ENCODE data around the gene ACTMAP.
A peak's percentile ranks its signal among the peaks of the same experiment; 100 is the strongest.
"Not testable (repeated sequence)": the region's sequence is repeated elsewhere in the genome, so short reads cannot be mapped to it uniquely, and the experiment has no call there.

Gene ACTMAP

DNA sequence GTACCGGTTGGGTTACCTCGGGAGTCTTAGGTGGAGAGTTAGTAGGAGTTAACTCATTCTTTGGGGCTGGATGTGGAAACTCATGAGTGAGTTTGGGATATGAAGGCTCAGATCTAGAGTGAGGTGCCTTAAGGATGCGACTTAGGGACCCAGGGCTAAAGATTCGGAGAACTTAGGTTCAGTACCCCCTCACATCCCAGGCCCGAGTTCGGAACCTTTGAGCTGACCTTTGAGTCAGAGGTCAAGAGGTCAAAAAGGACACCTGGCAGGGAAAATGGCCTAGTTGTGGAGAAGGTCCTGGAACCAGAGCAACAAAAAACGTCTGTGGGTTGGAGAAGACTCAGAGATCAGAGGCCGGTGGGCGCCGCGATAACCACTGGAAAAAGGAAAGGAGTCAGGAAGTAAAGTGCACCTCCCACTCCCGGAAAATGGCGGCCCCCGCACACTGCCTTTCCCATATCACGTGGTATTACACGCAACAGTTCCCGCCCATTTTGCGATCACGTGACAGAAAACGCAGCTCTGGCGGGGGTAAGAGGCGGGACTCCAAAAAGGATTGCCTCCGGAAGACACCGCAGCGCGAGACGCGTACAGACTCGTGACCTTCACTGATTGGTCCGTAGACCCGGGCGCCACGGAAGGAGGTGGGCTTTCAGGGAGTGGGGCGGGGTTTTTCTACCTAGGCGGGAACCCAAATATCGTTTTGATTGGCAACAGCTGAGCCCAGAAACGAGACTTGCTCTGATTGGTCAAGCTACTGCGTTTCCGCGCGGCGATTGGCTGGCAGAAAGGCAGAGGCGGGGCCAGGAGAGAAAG is at the start of gene ACTMAP:
ACTMAP (minus strand) TSS at position 420 of the 816 bp plus-strand sequence. CDS start 674 bp downstream, outside the sequence.
- DNase-seq (ENCODE audit: low read depth in 1 of 2, low spot score in 1 of 2) = peak; percentile 97 to 98

- DNase-seq (ENCODE audit: low read depth in 1 of 2, low spot score in 1 of 2) = no peak
These were observed 49.5 kb upstream of the ACTMAP start for GRCh38 chr19:40799558-40800338.

GRCh38 chr19:40798683-40799557 is 48.6 kb upstream of the ACTMAP start, which contains the start of gene EGLN2:
Gene EGLN2 (plus strand): TSS chr19:40799191. CDS start chr19:40800573, 1,382 bp downstream.
- peak; percentile 100 for DNase-seq (ENCODE audit: low read depth in 1 of 2, low spot score in 1 of 2)

DNA sequence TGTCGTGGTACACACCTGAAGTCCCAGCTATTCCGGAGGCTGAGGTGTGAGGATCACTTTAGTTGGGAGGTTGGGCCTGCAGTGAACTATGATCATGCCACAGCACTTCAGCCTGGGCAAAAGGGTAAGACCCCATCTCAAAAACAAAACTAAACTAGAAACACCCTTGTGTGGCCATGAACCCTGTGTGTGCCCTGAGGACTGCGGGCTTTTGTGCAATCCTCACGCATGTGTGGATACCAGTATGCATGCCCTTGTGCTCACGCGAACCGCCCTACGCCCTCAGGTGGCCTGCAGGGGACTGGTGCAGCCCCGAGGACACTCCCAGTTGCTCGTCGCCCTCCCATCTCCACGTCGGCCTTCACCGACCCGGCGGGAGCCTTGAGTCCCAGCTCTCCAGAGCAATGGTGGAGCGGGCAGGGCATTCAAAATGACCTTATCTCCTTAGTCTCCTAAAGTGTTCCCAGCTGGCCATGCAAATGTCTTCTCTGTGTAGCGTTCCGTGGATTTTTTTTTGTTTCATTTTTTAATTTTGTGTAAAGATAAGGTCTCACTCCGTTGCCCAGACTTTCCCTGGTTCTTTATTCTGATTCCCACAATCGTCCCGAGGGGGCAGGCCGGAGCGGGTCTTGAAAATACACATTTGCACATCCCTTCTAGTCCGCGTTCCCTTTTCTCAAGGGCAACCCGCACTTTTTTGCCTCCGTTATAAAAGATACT is 47.8 kb upstream of the ACTMAP start:
- peak; percentile 40 to 42 for DNase-seq (ENCODE audit: low read depth in 1 of 2, low spot score in 1 of 2)

GRCh38 chr19:40797166-40797962 is 47.1 kb upstream of the ACTMAP start:
- no peak for DNase-seq (ENCODE audit: low read depth in 1 of 2, low spot score in 1 of 2)

DNA sequence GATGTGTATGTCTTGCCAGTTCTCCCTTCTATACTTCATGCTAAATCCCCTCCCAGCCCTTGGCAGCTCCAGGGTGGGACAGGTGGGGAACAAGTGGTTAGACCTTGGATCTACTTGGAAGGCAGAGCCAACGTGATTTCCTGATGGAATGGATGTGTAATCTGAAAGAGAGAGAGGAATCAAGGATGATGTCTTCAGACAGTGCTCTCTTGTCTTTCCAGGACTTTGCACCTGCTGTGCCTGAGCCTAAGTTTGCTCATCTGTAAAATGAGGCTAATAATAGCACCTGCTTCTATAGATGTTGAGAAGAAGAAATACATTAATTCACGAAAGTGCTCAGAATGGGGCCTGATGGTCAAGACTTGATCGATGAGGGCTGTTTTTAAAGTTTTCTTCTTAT is 41.7 kb upstream of the ACTMAP start:
- DNase-seq (ENCODE audit: low read depth in 1 of 2, low spot score in 1 of 2) = no peak

- no peak for DNase-seq (ENCODE audit: low read depth in 1 of 2, low spot score in 1 of 2)
These were observed 41.1 kb upstream of the ACTMAP start for GRCh38 chr19:40791349-40791748.

DNA sequence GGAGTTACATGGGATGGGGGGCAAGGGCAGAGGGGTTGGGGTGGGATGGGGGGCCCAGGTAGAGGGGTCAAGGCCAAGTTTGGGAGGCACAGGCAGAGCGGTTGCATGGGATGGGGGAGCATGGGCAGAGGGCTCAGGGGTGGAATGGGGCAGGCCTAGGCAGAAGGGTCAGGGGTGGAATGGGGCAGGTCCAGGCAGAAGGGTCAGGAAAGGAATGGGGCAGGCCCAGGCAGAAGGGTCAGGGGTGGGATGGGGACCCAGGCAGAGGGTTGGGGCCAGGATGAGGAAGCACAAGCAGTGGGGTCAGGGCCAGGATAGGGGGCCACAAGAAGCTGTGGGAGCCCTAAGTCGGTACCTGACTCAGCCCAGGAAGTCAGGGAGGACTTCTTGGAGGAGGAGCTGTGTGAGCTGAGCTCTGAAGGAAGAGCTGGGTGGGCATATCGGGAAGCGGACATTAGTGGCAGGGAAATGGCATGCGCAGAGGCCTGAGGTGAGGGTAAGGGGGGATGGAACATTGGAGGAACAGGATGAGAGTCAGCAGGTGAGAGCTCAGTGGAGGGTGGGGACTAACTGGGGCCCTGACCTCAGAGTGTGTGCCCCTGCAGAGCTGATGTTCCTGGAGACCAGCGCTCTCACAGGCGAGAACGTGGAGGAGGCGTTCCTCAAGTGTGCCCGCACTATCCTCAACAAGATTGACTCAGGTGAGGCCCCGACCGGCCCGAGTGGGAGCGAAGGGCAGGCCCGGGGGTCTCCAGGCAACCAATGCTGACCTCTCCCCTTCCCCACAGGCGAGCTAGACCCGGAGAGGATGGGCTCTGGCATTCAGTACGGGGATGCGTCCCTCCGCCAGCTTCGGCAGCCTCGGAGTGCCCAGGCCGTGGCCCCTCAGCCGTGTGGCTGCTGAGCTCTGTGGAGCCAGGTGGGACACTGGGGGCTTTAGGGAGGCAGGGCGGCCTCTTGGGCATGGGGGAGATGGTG is 36.1 kb upstream of the ACTMAP start:
- no peak for DNase-seq (ENCODE audit: low read depth in 1 of 2, low spot score in 1 of 2)

- DNase-seq (ENCODE audit: low read depth in 1 of 2, low spot score in 1 of 2) = no peak
These were observed 35.2 kb upstream of the ACTMAP start for GRCh38 chr19:40785526-40785925.

DNA sequence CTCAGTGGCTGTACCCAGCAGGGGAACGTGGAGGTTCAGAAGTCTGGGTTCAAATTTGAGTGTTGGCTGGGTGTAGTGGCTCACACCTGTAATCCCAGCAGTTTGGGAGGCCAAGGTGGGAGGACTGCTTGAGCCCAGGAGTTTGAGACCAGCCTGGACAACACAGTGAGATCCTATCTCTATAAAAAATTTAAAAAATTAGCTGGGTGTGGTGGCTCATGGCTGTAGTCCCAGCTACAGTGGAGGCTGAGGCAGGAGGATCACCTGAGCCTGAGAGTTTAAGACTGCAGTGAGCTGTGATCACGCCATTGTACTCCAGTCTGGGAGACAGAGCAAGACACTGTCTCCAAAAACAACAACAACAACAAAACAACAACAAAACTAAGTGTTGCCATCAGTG is 33.9 kb upstream of the ACTMAP start:
- not testable (repeated sequence) for DNase-seq (ENCODE audit: low read depth in 1 of 2, low spot score in 1 of 2)

- no peak for DNase-seq (ENCODE audit: low read depth in 1 of 2, low spot score in 1 of 2)
These were observed 33.4 kb upstream of the ACTMAP start for GRCh38 chr19:40783711-40784110.

DNA sequence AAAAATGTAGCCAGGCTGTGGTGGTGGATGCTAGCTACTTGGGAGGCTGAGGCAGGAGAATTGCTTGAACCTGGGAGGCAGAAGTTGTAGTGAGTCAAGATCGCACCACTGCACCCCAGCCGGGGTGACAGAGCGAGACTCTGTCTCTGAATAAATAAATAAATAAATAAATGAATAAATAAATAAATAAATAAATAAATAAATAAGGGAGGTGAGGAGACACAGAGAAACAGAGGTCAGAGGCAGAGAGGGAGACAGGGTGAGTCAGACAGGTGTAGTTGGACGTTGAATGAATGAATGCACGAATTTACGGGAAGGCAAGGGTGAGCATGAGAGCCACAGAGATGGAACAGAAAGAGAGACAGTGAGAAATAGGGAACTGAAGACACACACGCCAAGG is 30.9 kb upstream of the ACTMAP start:
- DNase-seq (ENCODE audit: low read depth in 1 of 2, low spot score in 1 of 2) = no peak

DNA sequence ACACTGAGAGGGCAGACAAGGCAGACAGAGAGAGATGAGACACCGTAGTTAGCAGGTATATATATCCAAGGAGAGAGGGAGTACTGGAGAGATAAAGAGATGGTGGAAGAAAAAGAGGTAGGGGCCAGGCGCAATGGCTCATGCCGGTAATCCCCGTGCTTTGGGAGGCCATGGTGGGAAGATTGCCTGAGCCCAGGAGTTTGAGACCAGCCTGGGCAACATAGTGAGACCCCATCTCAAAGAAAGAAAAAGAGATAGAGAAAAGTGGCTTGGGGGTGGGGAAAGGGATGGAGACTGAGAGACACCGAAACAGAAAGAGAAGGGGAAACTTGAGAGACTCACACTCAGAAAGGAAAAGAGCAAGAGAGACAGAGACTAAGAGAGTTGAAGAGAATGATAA is 30.3 kb upstream of the ACTMAP start:
- DNase-seq (ENCODE audit: low read depth in 1 of 2, low spot score in 1 of 2) = no peak

GRCh38 chr19:40778706-40779284 is 28.5 kb upstream of the ACTMAP start:
- DNase-seq (ENCODE audit: low read depth in 1 of 2, low spot score in 1 of 2) = no peak

GRCh38 chr19:40777937-40778705 is 27.8 kb upstream of the ACTMAP start, which contains the start of gene RAB4B:
Gene RAB4B (plus strand): TSS chr19:40778247. CDS start chr19:40778376, 129 bp downstream.
- peak; percentile 100 for DNase-seq (ENCODE audit: low read depth in 1 of 2, low spot score in 1 of 2)

GRCh38 chr19:40777645-40777936 is 27.3 kb upstream of the ACTMAP start:
- no peak for DNase-seq (ENCODE audit: low read depth in 1 of 2, low spot score in 1 of 2)

DNA sequence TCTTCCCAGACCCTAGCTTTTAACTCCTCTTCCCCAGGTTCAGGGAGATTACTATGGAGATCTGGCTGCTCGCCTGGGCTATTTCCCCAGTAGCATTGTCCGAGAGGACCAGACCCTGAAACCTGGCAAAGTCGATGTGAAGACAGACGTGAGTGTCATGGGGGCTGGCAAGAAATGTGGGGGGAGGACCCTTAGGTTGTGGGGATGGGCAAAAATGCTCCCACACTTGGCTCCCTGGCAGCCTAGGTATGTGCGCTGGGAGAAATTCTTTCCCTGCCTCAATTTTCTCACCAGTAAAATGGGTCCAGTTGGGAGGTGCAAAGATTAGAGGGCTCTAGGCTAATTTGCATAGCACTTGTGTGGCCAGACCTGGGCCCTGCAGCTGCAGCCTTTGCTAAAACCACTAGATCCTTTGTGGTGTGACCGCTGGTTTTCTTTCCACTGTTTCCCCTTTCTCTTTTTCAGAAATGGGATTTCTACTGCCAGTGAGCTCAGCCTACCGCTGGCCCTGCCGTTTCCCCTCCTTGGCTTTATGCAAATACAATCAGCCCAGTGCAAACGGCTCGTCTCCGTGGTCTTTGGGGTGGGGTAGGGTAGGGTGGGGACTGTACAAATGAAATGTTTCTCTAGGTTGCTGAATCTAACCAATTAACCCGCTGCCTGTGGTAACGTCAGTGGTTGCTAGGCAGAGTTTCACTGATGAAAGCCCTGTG is 26.8 kb upstream of the ACTMAP start:
- peak; percentile 76 to 78 for DNase-seq (ENCODE audit: low read depth in 1 of 2, low spot score in 1 of 2)
